Measurements from ENCODE around the gene KLHL8.

KLHL8 gene

DNA sequence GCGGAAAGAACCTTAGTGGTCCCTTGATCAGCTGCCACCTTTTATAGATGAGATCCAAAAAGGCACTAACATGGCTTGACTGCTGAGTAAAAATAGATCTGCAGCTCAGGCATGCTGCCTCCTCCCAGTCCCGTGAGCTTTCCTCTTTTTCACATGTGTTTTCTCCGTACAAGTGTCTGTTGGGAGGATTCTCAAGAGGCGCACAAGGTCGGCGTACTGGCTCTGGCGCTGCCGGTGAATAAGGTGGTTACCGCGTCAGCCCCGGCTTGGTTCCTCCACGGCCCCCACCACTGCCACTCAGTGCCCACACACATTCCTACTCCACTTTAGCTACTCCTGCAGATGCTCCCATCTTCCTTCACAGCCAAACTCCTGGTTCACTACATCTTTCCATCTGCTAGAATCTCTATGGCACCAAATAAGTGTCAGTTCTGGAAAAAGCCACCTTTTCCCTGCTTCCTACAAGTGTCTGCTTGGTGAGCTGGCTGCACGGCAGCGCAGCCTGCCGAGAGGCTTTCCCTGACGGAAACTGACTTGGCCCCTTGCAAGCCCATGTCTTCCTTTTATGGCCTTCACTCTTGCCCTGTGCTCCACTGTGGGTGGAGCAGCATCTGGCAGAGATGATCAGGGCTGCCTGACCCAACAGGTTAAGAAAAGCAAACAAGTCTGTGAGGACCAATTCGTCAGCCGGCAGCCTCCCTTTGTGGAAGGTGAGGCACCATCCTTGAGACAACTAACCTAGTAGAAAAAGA, 99.8 kb downstream of the KLHL8 start:
- no peak for TF ChIP-seq CTCF (IDR thresholded peaks at IDR 0.05; ENCODE audit: unreplicated experiment in 3 of 3)
- Mint-ChIP-seq H3K4me3 (peak overlapping the region; percentile 28 to 44 (median 29)), H3K27ac (peak overlapping the region; percentile 61 to 84 (median 74)), H3K27me3 (ENCODE audit: low read depth) (no peaks in the 10 kb centered on the region), H3K4me1 (peaks cover 62% of the 10 kb centered on the region), H3K9me3 (no peaks in the 10 kb centered on the region), H3K36me3 (ENCODE audit: low read depth) (peaks cover 62% of the 10 kb centered on the region)

DNA sequence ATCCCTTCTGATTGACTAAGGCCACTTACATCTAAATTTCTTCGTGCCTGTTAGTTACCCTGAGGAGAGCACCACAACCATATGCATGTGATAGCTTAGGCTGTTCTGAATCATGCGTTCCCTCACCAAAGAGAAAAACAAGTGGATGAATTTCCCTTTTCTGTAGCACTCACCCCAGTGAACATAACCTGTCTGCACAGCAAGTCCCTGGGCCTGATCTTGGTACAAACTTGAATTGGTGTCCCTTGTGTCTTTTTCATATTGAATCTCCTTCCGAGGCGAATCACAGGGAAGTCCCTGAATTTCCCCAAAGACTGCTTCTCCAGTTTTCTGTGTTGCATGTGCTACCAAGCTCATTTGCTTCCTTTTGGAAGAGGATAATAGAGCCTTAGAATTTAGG, 100.4 kb downstream of the KLHL8 start:
- Mint-ChIP-seq H3K4me1 (peaks cover 62% of the 10 kb centered on the region), H3K27ac (peak overlapping the region; percentile 61 to 84 (median 74)), H3K27me3 (ENCODE audit: low read depth) (no peaks in the 10 kb centered on the region), H3K9me3 (no peaks in the 10 kb centered on the region), H3K36me3 (ENCODE audit: low read depth) (peaks cover 62% of the 10 kb centered on the region), H3K4me3 (no peak overlapping the region)
- TF ChIP-seq CTCF (IDR thresholded peaks at IDR 0.05; ENCODE audit: unreplicated experiment in 3 of 3) = no peak

- H3K36me3 Mint-ChIP-seq (ENCODE audit: low read depth) = peaks cover 66% of the 10 kb centered on the region
- peaks cover 62% of the 10 kb centered on the region for H3K4me1 Mint-ChIP-seq
- H3K27me3 Mint-ChIP-seq (ENCODE audit: low read depth) = no peaks in the 10 kb centered on the region
- H3K4me3 Mint-ChIP-seq = no peak overlapping the region
- TF ChIP-seq CTCF (IDR thresholded peaks at IDR 0.05; ENCODE audit: unreplicated experiment in 3 of 3) = no peak
- H3K27ac Mint-ChIP-seq = peak overlapping the region in 2 of 3 experiments; percentile 74 to 84
- H3K9me3 Mint-ChIP-seq = no peaks in the 10 kb centered on the region
These were observed 101.6 kb downstream of the KLHL8 start for GRCh38 chr4:87118826-87119225.

- Mint-ChIP-seq H3K27ac (peak overlapping the region in 2 of 3 experiments; percentile 92 to 93), H3K27me3 (ENCODE audit: low read depth) (no peaks in the 10 kb centered on the region), H3K4me3 (no peak overlapping the region), H3K9me3 (no peaks in the 10 kb centered on the region), H3K36me3 (ENCODE audit: low read depth) (peaks cover 68% of the 10 kb centered on the region), H3K4me1 (peaks cover 59% of the 10 kb centered on the region)
- TF ChIP-seq CTCF (IDR thresholded peaks at IDR 0.05; ENCODE audit: unreplicated experiment in 3 of 3) = no peak
These were observed 102.0 kb downstream of the KLHL8 start for GRCh38 chr4:87118421-87118820.

DNA sequence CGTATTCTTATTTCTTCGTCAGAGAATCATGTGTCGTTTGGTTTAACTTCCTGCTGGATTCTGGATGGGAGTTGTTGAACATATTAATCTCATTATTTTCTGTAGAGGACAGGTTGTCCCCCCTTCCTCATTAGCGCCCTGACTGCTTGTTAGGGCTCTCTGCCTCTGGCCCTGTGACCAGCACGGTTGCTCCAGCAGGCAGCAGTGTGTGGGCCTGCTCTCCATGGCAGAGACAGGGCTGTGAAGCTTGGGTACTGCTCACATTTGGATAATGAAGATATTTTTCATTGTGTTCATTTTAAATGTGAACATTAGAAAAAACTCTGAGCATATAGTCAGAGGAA, 102.7 kb downstream of the KLHL8 start:
- no peak for TF ChIP-seq CTCF (IDR thresholded peaks at IDR 0.05; ENCODE audit: unreplicated experiment in 3 of 3)
- no peak overlapping the region for H3K4me3 Mint-ChIP-seq
- peaks cover 56% of the 10 kb centered on the region for H3K4me1 Mint-ChIP-seq
- peak overlapping the region; percentile 85 to 93 (median 92) for H3K27ac Mint-ChIP-seq
- no peaks in the 10 kb centered on the region for H3K9me3 Mint-ChIP-seq
- H3K27me3 Mint-ChIP-seq (ENCODE audit: low read depth) = no peaks in the 10 kb centered on the region
- peaks cover 72% of the 10 kb centered on the region for H3K36me3 Mint-ChIP-seq (ENCODE audit: low read depth)

Data from nephron (organoid).